WTC11 (cell line): Measurements from ENCODE around the gene NOXO1. TPM values are rescaled to one million over a fixed set of nuclear protein-coding genes. Genes with fewer than 3 reads are reported as not detected.
A peak's percentile ranks its signal among the peaks of the same experiment; 100 is the strongest.

Experiments used
- ATAC-seq: fragments of 200-7000 bp; cut with Tn5 transposase; 2 replicates; pipeline ENCODE4 v1.10.0; 2021; ENCODE audit warnings: mild to moderate bottlenecking, moderate library complexity
- CTCF ChIA-PET: fragments of 300-600 bp; sonication (Branson Sonifier 250); formaldehyde crosslinking; loops from one replicate; lab custom pipeline; 2021; ENCODE audit warnings: antibody characterized with exemption; lab: Charles Lee
- POLR2A ChIA-PET: fragments of 350-600 bp; sonication (Branson Sonifier 250); formaldehyde crosslinking; loops from one replicate; lab custom pipeline; 2021; ENCODE audit warnings: antibody characterized with exemption; lab: Charles Lee
- DNase-seq: peaks from one replicate; pipeline ENCODE4 v3.0.0; 2021; ENCODE audit warnings: low spot score
- H3K27ac Mint-ChIP-seq: 2 replicates; pipeline ENCODE4 v1.8.0; 2021; ENCODE audit warnings: mixed read lengths
- H3K27me3 Mint-ChIP-seq: 2 replicates; pipeline ENCODE4 v1.8.0; 2021; ENCODE audit warnings: low read depth, mild to moderate bottlenecking, moderate library complexity, mixed read lengths
- H3K36me3 Mint-ChIP-seq: 2 replicates; pipeline ENCODE4 v1.8.0; 2021; ENCODE audit warnings: mixed read lengths
- H3K4me1 Mint-ChIP-seq: 2 replicates; pipeline ENCODE4 v1.8.0; 2022; ENCODE audit warnings: mixed read lengths
- H3K4me3 Mint-ChIP-seq: 2 replicates; pipeline ENCODE4 v1.8.0; 2021; ENCODE audit warnings: mild to moderate bottlenecking, moderate library complexity, mixed read lengths
- H3K9me3 Mint-ChIP-seq: 2 replicates; pipeline ENCODE4 v1.8.0; 2021; ENCODE audit warnings: mixed read lengths
- CBFB ChIP-seq: sonication (generic); formaldehyde crosslinking; IDR thresholded peaks from 2 replicates; pipeline ENCODE4 v1.8.1; 2022; ENCODE audit warnings: mild to moderate bottlenecking, low read depth, missing genetic modification reagents
- CREB1 ChIP-seq: sonication (generic); formaldehyde crosslinking; IDR thresholded peaks from 2 replicates; pipeline ENCODE4 v1.8.0; 2023; ENCODE audit warnings: mild to moderate bottlenecking, missing genetic modification reagents
- EMX1 ChIP-seq: fragments of 250-450 bp; sonication (Bioruptor Pico); IDR thresholded peaks from 2 replicates; pipeline ENCODE4 v1.8.0; 2021; ENCODE audit warnings: mild to moderate bottlenecking
- FOXP1 ChIP-seq: sonication (generic); formaldehyde crosslinking; IDR thresholded peaks from 2 replicates; pipeline ENCODE4 v1.8.0; 2022; ENCODE audit warnings: missing genetic modification reagents, mild to moderate bottlenecking, moderate library complexity, borderline replicate concordance
- JAZF1 ChIP-seq: fragments of 250-450 bp; sonication (Bioruptor Pico); IDR thresholded peaks from 2 replicates; pipeline ENCODE4 v1.9.0; 2021; ENCODE audit warnings: moderate library complexity, mild to moderate bottlenecking, inconsistent platforms
- KAT7 ChIP-seq: sonication (generic); formaldehyde crosslinking; IDR thresholded peaks from 2 replicates; pipeline ENCODE4 v1.8.1; 2023; ENCODE audit warnings: missing genetic modification reagents, mild to moderate bottlenecking, borderline replicate concordance
- NFYB ChIP-seq: sonication (generic); formaldehyde crosslinking; conservative IDR thresholded peaks from 2 replicates; pipeline ENCODE4 v1.8.0; 2022; ENCODE audit warnings: low read depth, missing genetic modification reagents
- RORB ChIP-seq: fragments of 250-450 bp; sonication (Bioruptor Pico); IDR thresholded peaks from 2 replicates; pipeline ENCODE4 v1.9.0; 2021; ENCODE audit warnings: mild to moderate bottlenecking
- TEAD4 ChIP-seq: sonication (generic); formaldehyde crosslinking; IDR thresholded peaks from 2 replicates; pipeline ENCODE4 v1.8.0; 2022; ENCODE audit warnings: mild to moderate bottlenecking, missing genetic modification reagents
- ZNF138 ChIP-seq: sonication (generic); formaldehyde crosslinking; conservative IDR thresholded peaks from 2 replicates; pipeline ENCODE4 v1.8.1; 2022; ENCODE audit warnings: mild to moderate bottlenecking, moderate library complexity, missing genetic modification reagents
- ZNF219 ChIP-seq: sonication (generic); formaldehyde crosslinking; IDR thresholded peaks from 2 replicates; pipeline ENCODE4 v1.8.0; 2023; ENCODE audit warnings: missing genetic modification reagents, mild to moderate bottlenecking, borderline replicate concordance
- ZNF416 ChIP-seq: fragments of 250-450 bp; sonication (Bioruptor Pico); IDR thresholded peaks from 2 replicates; pipeline ENCODE4 v1.9.0; 2021; ENCODE audit warnings: mild to moderate bottlenecking, inconsistent platforms
- ZNF671 ChIP-seq: fragments of 250-450 bp; sonication (Bioruptor Pico); IDR thresholded peaks from 2 replicates; pipeline ENCODE4 v1.8.0; 2021; ENCODE audit warnings: mild to moderate bottlenecking
- total RNA-seq: library from RNA; stranded (reverse); gene quantifications from 3 replicates; pipeline ENCODE4 v1.2.3, GENCODE V29; 2021
- TF ChIP-seq, protein P1 (sequence below): sonication (generic); formaldehyde crosslinking; IDR thresholded peaks from 2 replicates; pipeline ENCODE4 v1.8.1; 2022; ENCODE audit warnings: low read depth, missing genetic modification reagents, borderline replicate concordance
- TF ChIP-seq, protein P2 (sequence below): sonication (generic); formaldehyde crosslinking; IDR thresholded peaks from 2 replicates; pipeline ENCODE4 v1.8.0; 2022; ENCODE audit warnings: mild to moderate bottlenecking, missing genetic modification reagents
- TF ChIP-seq, protein P3 (sequence below): sonication (generic); formaldehyde crosslinking; IDR thresholded peaks from 2 replicates; pipeline ENCODE4 v1.8.0; 2023; ENCODE audit warnings: missing genetic modification reagents
- TF ChIP-seq, protein P4 (sequence below): fragments of 250-450 bp; sonication (Bioruptor Pico); conservative IDR thresholded peaks from 2 replicates; pipeline ENCODE4 v1.9.0; 2021; ENCODE audit warnings: mild to moderate bottlenecking
- TF ChIP-seq, protein P5 (sequence below): sonication (generic); formaldehyde crosslinking; IDR thresholded peaks from 2 replicates; pipeline ENCODE4 v1.8.1; 2022; ENCODE audit warnings: mild to moderate bottlenecking, missing genetic modification reagents, moderate library complexity, borderline replicate concordance
- TF ChIP-seq, protein P6 (sequence below): fragments of 200-600 bp; IDR thresholded peaks from 2 replicates; pipeline ENCODE4 v1.8.0; 2022; ENCODE audit warnings: antibody characterized with exemption

Gene NOXO1
- total RNA-seq, 1 experiment from 2014 or later, result 5.7 TPM

DNA sequence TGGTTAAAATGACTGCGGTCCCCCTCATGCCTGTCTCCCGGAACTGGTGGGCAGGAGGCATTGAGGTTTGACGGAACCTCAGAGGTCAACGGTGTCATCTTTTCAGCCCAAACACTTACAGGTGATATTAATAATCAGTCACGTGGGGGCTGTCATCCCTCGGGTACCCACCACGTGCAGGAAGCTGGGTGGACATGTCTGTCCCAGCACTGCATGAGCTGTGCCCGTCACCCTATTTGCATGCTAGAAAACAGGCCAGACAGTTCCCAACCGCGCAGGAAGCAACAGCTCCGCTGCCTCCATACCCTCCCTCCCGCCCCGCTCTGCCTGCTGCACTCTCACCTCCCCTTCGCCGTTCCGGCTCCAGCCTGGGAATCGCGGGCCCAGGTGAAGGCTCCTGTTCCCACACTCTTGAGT lies 9.9 kb upstream of the NOXO1 start:
- TF ChIP-seq CBFB (no peak), ZNF416 (CRISPR knock-in tag) (no peak), JAZF1 (no peak), ZNF219 (no peak), TEAD4 (CRISPR knock-in tag) (no peak), EMX1 (CRISPR knock-in tag) (no peak), RORB (no peak), KAT7 (CRISPR knock-in tag) (no peak), ZNF671 (CRISPR knock-in tag) (no peak), NFYB (CRISPR knock-in tag) (no peak), ZNF138 (CRISPR knock-in tag) (no peak), CREB1 (CRISPR knock-in tag) (no peak), FOXP1 (no peak)
- TF ChIP-seq, protein P1, sequence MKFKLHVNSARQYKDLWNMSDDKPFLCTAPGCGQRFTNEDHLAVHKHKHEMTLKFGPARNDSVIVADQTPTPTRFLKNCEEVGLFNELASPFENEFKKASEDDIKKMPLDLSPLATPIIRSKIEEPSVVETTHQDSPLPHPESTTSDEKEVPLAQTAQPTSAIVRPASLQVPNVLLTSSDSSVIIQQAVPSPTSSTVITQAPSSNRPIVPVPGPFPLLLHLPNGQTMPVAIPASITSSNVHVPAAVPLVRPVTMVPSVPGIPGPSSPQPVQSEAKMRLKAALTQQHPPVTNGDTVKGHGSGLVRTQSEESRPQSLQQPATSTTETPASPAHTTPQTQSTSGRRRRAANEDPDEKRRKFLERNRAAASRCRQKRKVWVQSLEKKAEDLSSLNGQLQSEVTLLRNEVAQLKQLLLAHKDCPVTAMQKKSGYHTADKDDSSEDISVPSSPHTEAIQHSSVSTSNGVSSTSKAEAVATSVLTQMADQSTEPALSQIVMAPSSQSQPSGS, result no peak
- TF ChIP-seq, protein P2, sequence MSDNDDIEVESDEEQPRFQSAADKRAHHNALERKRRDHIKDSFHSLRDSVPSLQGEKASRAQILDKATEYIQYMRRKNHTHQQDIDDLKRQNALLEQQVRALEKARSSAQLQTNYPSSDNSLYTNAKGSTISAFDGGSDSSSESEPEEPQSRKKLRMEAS, result no peak
- TF ChIP-seq, protein P3, sequence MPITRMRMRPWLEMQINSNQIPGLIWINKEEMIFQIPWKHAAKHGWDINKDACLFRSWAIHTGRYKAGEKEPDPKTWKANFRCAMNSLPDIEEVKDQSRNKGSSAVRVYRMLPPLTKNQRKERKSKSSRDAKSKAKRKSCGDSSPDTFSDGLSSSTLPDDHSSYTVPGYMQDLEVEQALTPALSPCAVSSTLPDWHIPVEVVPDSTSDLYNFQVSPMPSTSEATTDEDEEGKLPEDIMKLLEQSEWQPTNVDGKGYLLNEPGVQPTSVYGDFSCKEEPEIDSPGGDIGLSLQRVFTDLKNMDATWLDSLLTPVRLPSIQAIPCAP, result no peak
- TF ChIP-seq, protein P4, sequence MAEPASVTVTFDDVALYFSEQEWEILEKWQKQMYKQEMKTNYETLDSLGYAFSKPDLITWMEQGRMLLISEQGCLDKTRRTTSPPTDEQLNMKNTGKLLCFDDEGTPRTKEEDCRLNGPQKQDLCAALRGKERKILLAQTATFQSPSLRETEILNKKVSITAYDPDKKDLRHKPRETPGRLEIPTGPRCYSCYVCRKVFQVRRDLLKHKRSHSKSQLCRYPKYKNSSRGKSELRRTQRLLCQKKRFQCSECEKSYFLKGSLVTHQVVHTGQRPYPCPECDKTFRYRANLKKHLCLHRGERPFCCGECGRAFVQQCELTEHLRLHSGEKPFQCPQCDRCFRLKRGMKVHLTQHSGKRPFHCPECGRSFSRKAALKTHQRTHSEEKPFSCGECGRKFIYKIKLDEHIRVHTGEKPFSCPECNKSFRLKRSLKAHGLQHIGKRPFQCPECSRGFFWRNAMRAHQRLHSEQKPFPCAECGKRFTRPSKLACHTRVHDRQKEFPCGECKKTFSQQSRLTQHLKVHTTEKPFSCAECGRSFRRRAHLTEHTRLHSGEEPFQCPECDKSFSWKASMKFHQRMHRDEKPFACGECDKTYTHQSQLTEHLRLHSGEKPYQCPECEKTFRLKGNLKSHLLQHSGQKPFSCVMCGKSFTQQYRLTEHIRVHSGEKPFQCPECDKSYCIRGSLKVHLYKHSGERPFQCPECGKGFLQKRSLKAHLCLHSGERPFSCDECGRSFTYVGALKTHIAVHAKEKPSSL (CRISPR knock-in tag), result no peak
- TF ChIP-seq, protein P5, sequence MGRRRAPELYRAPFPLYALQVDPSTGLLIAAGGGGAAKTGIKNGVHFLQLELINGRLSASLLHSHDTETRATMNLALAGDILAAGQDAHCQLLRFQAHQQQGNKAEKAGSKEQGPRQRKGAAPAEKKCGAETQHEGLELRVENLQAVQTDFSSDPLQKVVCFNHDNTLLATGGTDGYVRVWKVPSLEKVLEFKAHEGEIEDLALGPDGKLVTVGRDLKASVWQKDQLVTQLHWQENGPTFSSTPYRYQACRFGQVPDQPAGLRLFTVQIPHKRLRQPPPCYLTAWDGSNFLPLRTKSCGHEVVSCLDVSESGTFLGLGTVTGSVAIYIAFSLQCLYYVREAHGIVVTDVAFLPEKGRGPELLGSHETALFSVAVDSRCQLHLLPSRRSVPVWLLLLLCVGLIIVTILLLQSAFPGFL, result no peak
- TF ChIP-seq, protein P6, sequence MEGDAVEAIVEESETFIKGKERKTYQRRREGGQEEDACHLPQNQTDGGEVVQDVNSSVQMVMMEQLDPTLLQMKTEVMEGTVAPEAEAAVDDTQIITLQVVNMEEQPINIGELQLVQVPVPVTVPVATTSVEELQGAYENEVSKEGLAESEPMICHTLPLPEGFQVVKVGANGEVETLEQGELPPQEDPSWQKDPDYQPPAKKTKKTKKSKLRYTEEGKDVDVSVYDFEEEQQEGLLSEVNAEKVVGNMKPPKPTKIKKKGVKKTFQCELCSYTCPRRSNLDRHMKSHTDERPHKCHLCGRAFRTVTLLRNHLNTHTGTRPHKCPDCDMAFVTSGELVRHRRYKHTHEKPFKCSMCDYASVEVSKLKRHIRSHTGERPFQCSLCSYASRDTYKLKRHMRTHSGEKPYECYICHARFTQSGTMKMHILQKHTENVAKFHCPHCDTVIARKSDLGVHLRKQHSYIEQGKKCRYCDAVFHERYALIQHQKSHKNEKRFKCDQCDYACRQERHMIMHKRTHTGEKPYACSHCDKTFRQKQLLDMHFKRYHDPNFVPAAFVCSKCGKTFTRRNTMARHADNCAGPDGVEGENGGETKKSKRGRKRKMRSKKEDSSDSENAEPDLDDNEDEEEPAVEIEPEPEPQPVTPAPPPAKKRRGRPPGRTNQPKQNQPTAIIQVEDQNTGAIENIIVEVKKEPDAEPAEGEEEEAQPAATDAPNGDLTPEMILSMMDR, result no peak
- Mint-ChIP-seq H3K36me3 (peaks cover 5% of the 10 kb centered on the region; the same call in 1 of the 2 replicates), H3K27ac (peak overlapping the region; percentile 48; the same call in 1 of the 2 replicates), H3K4me1 (peaks cover 17% of the 10 kb centered on the region), H3K9me3 (no peaks in the 10 kb centered on the region), H3K4me3 (peak overlapping the region; percentile 76), H3K27me3 (peaks cover 24% of the 10 kb centered on the region)
- ATAC-seq (no peak), DNase-seq (no peak)
- POLR2A ChIA-PET, result interaction anchor here (0.6 to 1.1 kb wide), 2 partner anchors 20 to 48 kb away, joined by 3 to 4 read pairs; partner anchors contain the start of gene MSRB1
- CTCF ChIA-PET, result interaction anchor here (0.9 to 6.4 kb wide), 7 partner anchors 9 to 204 kb away, joined by 3 to 59 read pairs (median 5); no protein-coding TSS in a partner anchor
